Smooth muscle cell (in vitro differentiated cells): Measurements from ENCODE around the gene ROBO1. TPM values are rescaled to one million over a fixed set of nuclear protein-coding genes. Genes with fewer than 3 reads are reported as not detected.

ENCODE experiments used
- DNase-seq: peaks from one replicate; lab custom pipeline; 2025; ENCODE audit not compliant: unreplicated experiment; lab: John Stamatoyannopoulos, UW
- H2AFZ ChIP-seq: fragments of 200-600 bp; sonication (generic); 2 replicates; pipeline ENCODE4 v1.6.0; 2016; ENCODE audit warnings: antibody characterized with exemption, low read depth, mild to moderate bottlenecking
- H3F3A ChIP-seq: fragments of 200-600 bp; sonication (generic); 2 replicates; pipeline ENCODE4 v1.6.0; 2017; ENCODE audit warnings: antibody characterized with exemption, low read depth
- H3K27ac ChIP-seq: fragments of 200-600 bp; sonication (generic); 2 replicates; pipeline ENCODE4 v1.5.1; 2016; ENCODE audit warnings: low read depth, mild to moderate bottlenecking
- H3K27me3 ChIP-seq: fragments of 200-600 bp; sonication (generic); 2 replicates; pipeline ENCODE4 v1.6.1; 2016; ENCODE audit warnings: low read depth, mild to moderate bottlenecking
- H3K36me3 ChIP-seq: fragments of 200-600 bp; sonication (generic); 2 replicates; pipeline ENCODE4 v1.5.1; 2016; ENCODE audit warnings: low read depth
- H3K4me1 ChIP-seq: fragments of 200-600 bp; sonication (generic); 2 replicates; pipeline ENCODE4 v1.5.1; 2016; ENCODE audit warnings: low read depth
- H3K4me2 ChIP-seq: fragments of 200-600 bp; sonication (generic); 2 replicates; pipeline ENCODE4 v1.6.0; 2016; ENCODE audit warnings: mild to moderate bottlenecking
- H3K4me3 ChIP-seq: fragments of 200-600 bp; sonication (generic); 2 replicates; pipeline ENCODE4 v1.5.1; 2016; ENCODE audit warnings: mild to moderate bottlenecking
- H3K79me2 ChIP-seq: fragments of 200-600 bp; sonication (generic); 2 replicates; pipeline ENCODE4 v1.6.0; 2016; ENCODE audit warnings: low read depth, mild to moderate bottlenecking
- H3K9ac ChIP-seq: fragments of 200-600 bp; sonication (generic); 2 replicates; pipeline ENCODE4 v1.6.0; 2016; ENCODE audit warnings: low read depth
- H3K9me3 ChIP-seq: fragments of 200-600 bp; sonication (generic); replicated peaks from 2 replicates; pipeline ENCODE4 v1.5.1; 2016; ENCODE audit warnings: low read depth
- H4K20me1 ChIP-seq: fragments of 200-600 bp; sonication (generic); 2 replicates; pipeline ENCODE4 v1.6.0; 2016; ENCODE audit warnings: low read depth
- CTCF ChIP-seq: fragments of 200-600 bp; sonication (generic); IDR thresholded peaks from 2 replicates; pipeline ENCODE4 v1.5.1; 2017; ENCODE audit warnings: borderline replicate concordance, mild to moderate bottlenecking, antibody characterized with exemption; ENCODE audit not compliant: insufficient read depth, poor library complexity, severe bottlenecking
- WGBS: methylation state at CpG from one replicate; pipeline ENCODE4 v1.1.7; 2016; ENCODE audit warnings: low lambda C conversion rate; 5-methylcytosine and 5-hydroxymethylcytosine counted together
- polyA plus RNA-seq: library from polyadenylated mRNA; unstranded; fragments of >200 nt; fragmentation: Nextera tagmentation; extraction: Ambion mirVana; gene quantifications from 2 replicates; pipeline ENCODE4 v1.2.1, GENCODE V29; 2016
- total RNA-seq: library from RNA; depleted of rRNA; stranded (reverse); fragments of >200 nt; gene quantifications from 2 replicates; pipeline ENCODE4 v1.2.3, GENCODE V29; 2014

The ROBO1 gene
- total and polyA plus RNA-seq, 2 experiments from 2014 or later = 30.5 to 79.5 TPM

DNA sequence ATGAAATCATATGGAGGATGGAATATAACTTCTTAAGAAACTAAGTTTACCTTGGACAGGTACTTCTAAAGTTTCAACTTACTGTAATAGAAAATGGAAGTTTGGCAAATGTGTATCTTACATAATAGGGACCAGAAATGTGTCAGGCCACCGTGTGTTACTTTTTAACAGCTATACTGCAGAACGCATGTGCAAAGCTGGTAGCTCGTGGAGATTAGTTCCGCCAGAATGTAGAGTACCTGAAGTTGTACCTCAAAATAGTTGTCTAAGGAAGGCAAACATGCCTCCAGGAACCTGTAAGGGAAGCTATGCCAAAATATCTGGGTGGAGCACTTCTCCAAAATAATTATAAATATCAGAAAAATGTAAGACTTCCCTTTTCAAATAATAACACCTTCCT lies 920.6 kb downstream of the ROBO1 start:
- Histone ChIP-seq H3F3A (peaks cover 14% of the 10 kb centered on the region), H3K9ac (no peak overlapping the region), H3K4me1 (peaks cover 17% of the 10 kb centered on the region), H3K9me3 (no peaks in the 10 kb centered on the region), H3K36me3 (no peaks in the 10 kb centered on the region), H3K79me2 (peaks cover 17% of the 10 kb centered on the region), H3K4me3 (no peak overlapping the region), H3K27me3 (no peaks in the 10 kb centered on the region), H4K20me1 (peaks cover 40% of the 10 kb centered on the region), H3K4me2 (peak overlapping the region; percentile 49), H2AFZ (no peak overlapping the region), H3K27ac (peak overlapping the region; percentile 43)
- DNase-seq = no peak
- TF ChIP-seq CTCF = no peak
- WGBS = 79% methylated on average over 4 of the region's 4 CpGs

DNA sequence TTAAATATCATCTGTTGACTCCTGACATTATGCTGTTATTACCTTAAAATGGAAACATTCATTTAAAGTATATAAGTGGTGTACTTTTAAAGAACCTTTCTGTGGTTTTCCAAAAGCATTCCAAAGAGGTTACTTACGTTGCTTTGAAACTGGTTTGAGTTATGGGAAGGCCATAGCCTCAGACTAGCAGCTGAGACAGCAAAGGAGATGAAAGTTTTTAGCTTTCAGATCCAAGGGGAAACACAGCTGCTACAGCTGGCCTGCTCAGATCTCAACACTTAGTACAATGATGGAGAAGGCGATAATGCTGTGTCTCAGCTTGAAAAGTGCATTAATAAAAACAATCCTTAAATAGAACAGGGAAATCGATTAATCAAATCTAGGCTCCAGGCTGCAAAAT lies 921.1 kb downstream of the ROBO1 start:
- DNase-seq = no peak
- H3K9ac ChIP-seq = no peak overlapping the region
- no peak for TF ChIP-seq CTCF
- peaks cover 14% of the 10 kb centered on the region for H3F3A ChIP-seq
- peak overlapping the region; percentile 49 for H3K4me2 ChIP-seq
- no peaks in the 10 kb centered on the region for H3K36me3 ChIP-seq
- H3K27ac ChIP-seq = peak overlapping the region; percentile 43
- no peaks in the 10 kb centered on the region for H3K9me3 ChIP-seq
- H3K4me1 ChIP-seq = peaks cover 17% of the 10 kb centered on the region
- peaks cover 40% of the 10 kb centered on the region for H4K20me1 ChIP-seq
- H3K27me3 ChIP-seq = no peaks in the 10 kb centered on the region
- H2AFZ ChIP-seq = no peak overlapping the region
- H3K79me2 ChIP-seq = peaks cover 12% of the 10 kb centered on the region
- 40% methylated on average over 3 of the region's 3 CpGs for WGBS
- H3K4me3 ChIP-seq = no peak overlapping the region

DNA sequence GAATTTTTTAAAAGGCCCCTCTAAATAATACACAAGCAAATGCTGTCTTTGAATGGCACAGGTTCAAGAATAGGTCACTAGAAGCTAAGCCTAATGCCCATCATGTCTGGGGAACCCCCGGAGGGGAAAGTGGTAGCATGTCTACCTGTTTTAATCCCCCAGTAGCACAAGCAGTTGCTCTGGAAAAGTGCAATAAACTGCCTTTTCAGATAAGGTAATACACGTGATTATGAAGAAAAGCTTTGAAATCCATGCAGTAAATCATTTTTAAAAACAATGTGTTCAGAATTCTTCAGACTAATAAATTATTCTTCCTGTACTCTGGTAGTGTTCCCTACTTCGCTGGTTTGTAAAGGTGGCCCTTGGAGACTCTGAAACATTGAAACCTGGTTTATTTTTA lies 922.2 kb downstream of the ROBO1 start:
- no peaks in the 10 kb centered on the region for H3K36me3 ChIP-seq
- peaks cover 40% of the 10 kb centered on the region for H4K20me1 ChIP-seq
- no peak for DNase-seq
- H3K27ac ChIP-seq = peak overlapping the region; percentile 43
- peaks cover 17% of the 10 kb centered on the region for H3K4me1 ChIP-seq
- H3K4me3 ChIP-seq = no peak overlapping the region
- H3K9me3 ChIP-seq = no peaks in the 10 kb centered on the region
- no peaks in the 10 kb centered on the region for H3K27me3 ChIP-seq
- no peak overlapping the region for H2AFZ ChIP-seq
- H3K4me2 ChIP-seq = no peak overlapping the region
- no peak for TF ChIP-seq CTCF
- 59% methylated on average over 3 of the region's 3 CpGs for WGBS
- H3K79me2 ChIP-seq = peaks cover 4% of the 10 kb centered on the region
- H3K9ac ChIP-seq = no peak overlapping the region
- H3F3A ChIP-seq = peaks cover 14% of the 10 kb centered on the region

DNA sequence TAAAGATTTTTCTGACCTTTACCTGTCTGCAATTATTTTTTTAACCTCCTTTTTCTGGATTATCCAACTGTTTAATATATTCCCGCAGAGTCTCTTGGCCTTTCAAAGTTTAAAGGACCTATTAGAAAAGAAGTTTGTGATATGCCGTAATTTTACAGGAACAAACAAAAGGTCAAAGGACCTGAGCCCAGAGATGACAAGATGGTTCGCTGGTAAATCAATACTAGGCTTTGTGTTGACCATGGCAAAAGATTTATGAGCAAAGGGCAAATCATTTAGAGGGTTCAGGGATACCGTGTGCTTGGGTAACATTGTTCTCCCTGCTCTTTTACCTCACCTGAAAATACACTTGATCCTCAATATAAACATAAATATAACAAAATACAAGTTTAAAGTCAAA lies 923.5 kb downstream of the ROBO1 start:
- Histone ChIP-seq H3K36me3 (no peaks in the 10 kb centered on the region), H3K79me2 (peaks cover 4% of the 10 kb centered on the region), H2AFZ (no peak overlapping the region), H3K9me3 (no peaks in the 10 kb centered on the region), H3K9ac (no peak overlapping the region), H4K20me1 (peaks cover 50% of the 10 kb centered on the region), H3F3A (peaks cover 14% of the 10 kb centered on the region), H3K4me3 (no peak overlapping the region), H3K27ac (no peak overlapping the region), H3K27me3 (no peaks in the 10 kb centered on the region), H3K4me1 (peaks cover 17% of the 10 kb centered on the region), H3K4me2 (no peak overlapping the region)
- TF ChIP-seq CTCF = no peak
- DNase-seq = no peak
- WGBS = 97% methylated on average over 4 of the region's 4 CpGs
